AG09309 (cell line): Measurements from ENCODE around the gene CDK8.
"Not testable (repeated sequence)": the region's sequence is repeated elsewhere in the genome, so short reads cannot be mapped to it uniquely, and the experiment has no call there.

Source experiments
- DNase-seq: peaks from one replicate; pipeline ENCODE4 v3.0.0-alpha.2; 2010; ENCODE audit warnings: low read depth
- H3K4me3 ChIP-seq: 2 replicates; pipeline ENCODE4 v1.5.1; 2011; ENCODE audit warnings: mild to moderate bottlenecking, low read depth, low read length, moderate library complexity; ENCODE audit not compliant: control insufficient read depth
- CTCF ChIP-seq: IDR thresholded peaks from 2 replicates; pipeline ENCODE4 v1.5.1; 2011; ENCODE audit warnings: mild to moderate bottlenecking, low read depth, low read length, inconsistent platforms; ENCODE audit not compliant: insufficient read depth, control insufficient read depth; ENCODE audit errors: missing control alignments

CDK8 gene

GRCh38 chr13:26310003-26310402, 56.1 kb downstream of the CDK8 start:
- DNase-seq: no peak
- H3K4me3 ChIP-seq: no peak overlapping the region
- TF ChIP-seq CTCF: no peak

- H3K4me3 ChIP-seq: no peak overlapping the region
- no peak for TF ChIP-seq CTCF
- DNase-seq: no peak
Measured at GRCh38 chr13:26310470-26310869, 56.5 kb downstream of the CDK8 start.

GRCh38 chr13:26312019-26312418, 58.1 kb downstream of the CDK8 start:
- DNase-seq, H3K4me3 ChIP-seq: not testable (repeated sequence)

GRCh38 chr13:26316095-26316494, 62.2 kb downstream of the CDK8 start:
- not testable (repeated sequence) for H3K4me3 ChIP-seq, DNase-seq

GRCh38 chr13:26320766-26321165, 66.8 kb downstream of the CDK8 start:
- no peak overlapping the region for H3K4me3 ChIP-seq
- no peak for TF ChIP-seq CTCF
- DNase-seq: no peak

- no peak overlapping the region for H3K4me3 ChIP-seq
- TF ChIP-seq CTCF: no peak
- no peak for DNase-seq
Measured at GRCh38 chr13:26323127-26323526, 69.2 kb downstream of the CDK8 start.

GRCh38 chr13:26323764-26324163, 69.8 kb downstream of the CDK8 start:
- H3K4me3 ChIP-seq: no peak overlapping the region
- no peak for TF ChIP-seq CTCF
- no peak for DNase-seq

GRCh38 chr13:26324294-26324693, 70.4 kb downstream of the CDK8 start:
- TF ChIP-seq CTCF: no peak
- no peak overlapping the region for H3K4me3 ChIP-seq
- no peak for DNase-seq
